B cell (primary cell): ENCODE measurements around the gene PRELID2. TPM values are rescaled to one million over a fixed set of nuclear protein-coding genes. Genes with fewer than 3 reads are reported as not detected.

ENCODE experiments used
- ATAC-seq: fragments of 200-7000 bp; cut with Tn5 transposase; one replicate; pipeline ENCODE4 v1.10.0; 2021; ENCODE audit warnings: low read depth, mild to moderate bottlenecking, moderate number of reproducible peaks, moderate library complexity
- CTCF ChIA-PET: fragments of 350-600 bp; sonication (Branson Sonifier 250); formaldehyde crosslinking; loops from one replicate; lab custom pipeline; 2021; ENCODE audit warnings: antibody characterized with exemption, inconsistent platforms; lab: Charles Lee
- POLR2A ChIA-PET: fragments of 350-600 bp; sonication (Branson Sonifier 250); formaldehyde crosslinking; loops from one replicate; lab custom pipeline; 2021; ENCODE audit warnings: antibody characterized with exemption; lab: Charles Lee
- DNase-seq: peaks from one replicate; pipeline ENCODE4 v3.0.0; 2013
- H2AFZ ChIP-seq: 2 replicates; pipeline ENCODE4 v1.6.1; 2012; ENCODE audit warnings: mild to moderate bottlenecking, low read depth, low read length; ENCODE audit not compliant: insufficient read depth, poor library complexity, severe bottlenecking
- H3K27ac ChIP-seq, 2 donors: 1 replicate in 1 of 2; 2 replicates in 1 of 2; pipeline ENCODE4 v1.5.1; 2012 to 2013; ENCODE audit warnings: low read length in 2 of 2, mild to moderate bottlenecking in 2 of 2, moderate library complexity in 1 of 2
- H3K27me3 ChIP-seq, 4 experiments: fragments of 200-600 bp in 1 of 4; sonication (generic) in 1 of 4; replicated peaks in 1 of 4; 1 replicate in 2 of 4; 2 replicates in 2 of 4; pipeline versions ENCODE4 v1.6.1 to v1.7.0; 2013 to 2016; ENCODE audit warnings: low read length in 3 of 4, mild to moderate bottlenecking in 2 of 4, mixed read lengths in 1 of 4, moderate library complexity in 1 of 4; ENCODE audit not compliant: insufficient read depth in 4 of 4, control insufficient read depth in 3 of 4; ENCODE audit errors: control extremely low read depth in 1 of 4
- H3K36me3 ChIP-seq, 2 experiments: replicated peaks in 1 of 2; 1 replicate in 1 of 2; 2 replicates in 1 of 2; pipeline versions ENCODE4 v1.6.1 to v1.7.1; 2013; ENCODE audit warnings: low read length in 1 of 2; ENCODE audit not compliant: insufficient read depth in 2 of 2, control insufficient read depth in 1 of 2; ENCODE audit errors: control extremely low read depth in 1 of 2, extremely low read depth in 1 of 2
- H3K4me1 ChIP-seq, 2 donors: fragments of 200-600 bp in 1 of 2; sonication (generic) in 1 of 2; 1 replicate in 1 of 2; 2 replicates in 1 of 2; pipeline versions ENCODE4 v1.5.1 to v1.6.1; 2013 to 2017; ENCODE audit warnings: low read length in 2 of 2; ENCODE audit not compliant: control insufficient read depth in 2 of 2, insufficient read depth in 2 of 2
- H3K4me2 ChIP-seq: replicated peaks from 2 replicates; pipeline ENCODE3; 2012; ENCODE audit warnings: mild to moderate bottlenecking, low read depth, low read length; ENCODE audit not compliant: poor library complexity, severe bottlenecking
- H3K4me3 ChIP-seq, 5 experiments: fragments of 200-600 bp in 1 of 5; sonication (generic) in 1 of 5; 1 replicate in 3 of 5; 2 replicates in 2 of 5; pipeline versions ENCODE4 v1.5.1 to v1.7.0; 2011 to 2016; ENCODE audit warnings: low read length in 4 of 5, mild to moderate bottlenecking in 4 of 5, low read depth in 2 of 5, control low read depth in 1 of 5, moderate library complexity in 1 of 5; ENCODE audit not compliant: insufficient read depth in 1 of 5; ENCODE audit errors: control extremely low read depth in 1 of 5, extremely low read depth in 1 of 5
- H3K79me2 ChIP-seq: fragments of 200-600 bp; sonication (generic); one replicate; pipeline ENCODE4 v1.6.0; 2016; ENCODE audit warnings: low read length; ENCODE audit not compliant: control insufficient read depth, insufficient read depth
- H3K9ac ChIP-seq: fragments of 200-600 bp; sonication (generic); 2 replicates; pipeline ENCODE4 v1.6.1; 2017; ENCODE audit warnings: mild to moderate bottlenecking, low read length, moderate library complexity
- H3K9me3 ChIP-seq, 3 donors: one replicate each; pipeline versions ENCODE4 v1.6.1 to v1.7.1; 2013; ENCODE audit warnings: low read length in 2 of 3; ENCODE audit not compliant: control insufficient read depth in 2 of 3, insufficient read depth in 1 of 3; ENCODE audit errors: control extremely low read depth in 1 of 3
- H4K20me1 ChIP-seq: 2 replicates; pipeline ENCODE4 v1.6.0; 2012; ENCODE audit warnings: mild to moderate bottlenecking, low read length; ENCODE audit not compliant: insufficient read depth, control insufficient read depth, poor library complexity, severe bottlenecking
- H3K27ac Mint-ChIP-seq: one replicate; pipeline ENCODE4 v1.8.0; 2021; ENCODE audit warnings: mixed read lengths
- H3K27me3 Mint-ChIP-seq: one replicate; pipeline ENCODE4 v1.8.0; 2021; ENCODE audit warnings: mixed read lengths
- H3K4me1 Mint-ChIP-seq: one replicate; pipeline ENCODE4 v1.8.0; 2021; ENCODE audit warnings: mixed read lengths
- H3K4me3 Mint-ChIP-seq: one replicate; pipeline ENCODE4 v1.8.0; 2021; ENCODE audit warnings: mixed read lengths
- H3K9me3 Mint-ChIP-seq: one replicate; pipeline ENCODE4 v1.8.0; 2022; ENCODE audit warnings: mixed read lengths; ENCODE audit not compliant: insufficient read depth
- CTCF ChIP-seq: fragments of 200-600 bp; IDR thresholded peaks from one replicate; pipeline ENCODE4 v1.8.0; 2022; ENCODE audit warnings: antibody characterized with exemption, mild to moderate bottlenecking
- EZH2 ChIP-seq: IDR thresholded peaks from 2 replicates; pipeline ENCODE4 v1.6.1; 2012; ENCODE audit warnings: borderline replicate concordance, low read depth, mild to moderate bottlenecking, moderate library complexity, low read length; ENCODE audit not compliant: insufficient read depth, poor library complexity, severe bottlenecking
- WGBS: methylation state at CpG from one replicate; pipeline ENCODE4 v1.1.5; 2013; ENCODE audit warnings: missing lambda C conversion rate; ENCODE audit not compliant: insufficient coverage; 5-methylcytosine and 5-hydroxymethylcytosine counted together
- intact Hi-C: fragments of 100-400 bp; cut with micrococcal nuclease; formaldehyde crosslinking; loops from one replicate; pipeline ENCODE4 v1.10.0; 2022
- polyA plus RNA-seq: library from polyadenylated mRNA; depleted of rRNA; stranded (reverse); fragments of >200 nt; gene quantifications from 2 replicates; pipeline ENCODE4 v1.2.3, GENCODE V29; 2012
- total RNA-seq, 2 donors: library from RNA; stranded (reverse); fragments of 120-200 nt in 1 of 2; gene quantifications; 1 replicate in 1 of 2; 2 replicates in 1 of 2; pipeline versions ENCODE4 v1.2.3 to v1.2.4, GENCODE V29; 2013 to 2022

PRELID2 gene
- total and polyA plus RNA-seq, 2 donors (not counting 1 experiment from before 2014, with no cell fraction given): 0.63 to 2.7 TPM

GRCh38 chr5:145872914-145873313 lies 37.8 kb upstream of the PRELID2 start, which contains the start of gene GRXCR2:
GRXCR2 (minus strand) TSS chr5:145873014; CDS start chr5:145872968, 46 bp downstream.
- Histone ChIP-seq H3K36me3 (no peaks in the 10 kb centered on the region), H3K4me3 (no peak within 1 kb of the TSS), H3K9ac (no peak within 1 kb of the TSS), H3K27ac (no peak within 1 kb of the TSS), H3K4me1 (no peaks in the 10 kb centered on the region), H3K79me2 (no peaks in the 10 kb centered on the region), H3K27me3 (peaks cover 0 to 3% (median 0%) of the 10 kb centered on the region in 4 experiments), H3K9me3 (no peaks in the 10 kb centered on the region), H3K4me2 (no peak within 1 kb of the TSS), H4K20me1 (no peaks in the 10 kb centered on the region), H2AFZ (no peak within 1 kb of the TSS)
- DNase-seq (no peak), ATAC-seq (no peak)
- no CpG with 5 or more reads among the region's 3 CpGs for WGBS
- Mint-ChIP-seq H3K27me3 (peaks cover 18% of the 10 kb centered on the region), H3K4me3 (no peak within 1 kb of the TSS), H3K9me3 (no peaks in the 10 kb centered on the region), H3K4me1 (no peaks in the 10 kb centered on the region), H3K27ac (no peak within 1 kb of the TSS)
- intact Hi-C loops: no loop called here
- ChIA-PET CTCF (no interaction called here), POLR2A (no interaction called here)
- TF ChIP-seq CTCF: no peak
- TF ChIP-seq EZH2: no peak

GRCh38 chr5:145872486-145872885 lies 37.3 kb upstream of the PRELID2 start:
- Histone ChIP-seq H3K27ac (no peak overlapping the region), H2AFZ (no peak overlapping the region), H3K79me2 (no peaks in the 10 kb centered on the region), H3K9ac (no peak overlapping the region), H3K27me3 (peaks cover 0 to 3% (median 0%) of the 10 kb centered on the region in 4 experiments), H4K20me1 (no peaks in the 10 kb centered on the region), H3K36me3 (no peaks in the 10 kb centered on the region), H3K4me2 (no peak overlapping the region), H3K9me3 (no peaks in the 10 kb centered on the region), H3K4me1 (no peaks in the 10 kb centered on the region), H3K4me3 (no peak overlapping the region)
- ChIA-PET CTCF (no interaction called here), POLR2A (no interaction called here)
- peaks cover 18% of the 10 kb centered on the region for H3K27me3 Mint-ChIP-seq
- no peaks in the 10 kb centered on the region for H3K9me3 Mint-ChIP-seq
- no peak for ATAC-seq
- no peak overlapping the region for H3K4me3 Mint-ChIP-seq
- TF ChIP-seq CTCF (no peak), EZH2 (no peak)
- WGBS: 89% methylated on average over 6 of the region's 8 CpGs
- DNase-seq: no peak
- intact Hi-C loops: no loop called here
- H3K4me1 Mint-ChIP-seq: no peaks in the 10 kb centered on the region
- no peak overlapping the region for H3K27ac Mint-ChIP-seq
